ENCODE data around the gene SYT17.

- TF ChIP-seq CTCF (IDR thresholded peaks at IDR 0.05; ENCODE audit: low read depth, low read length, poor library complexity, severe bottlenecking) = no peak
- TF ChIP-seq EZH2phosphoT487 (IDR thresholded peaks at IDR 0.05; ENCODE audit: borderline replicate concordance, low read length) = no peak
These were observed 148.8 kb downstream of the SYT17 start for GRCh38 chr16:19316846-19317245.

All from DOHH2 (cell line).